Stimulated activated effector memory CD8-positive, alpha-beta T cell treated with anti-CD3 and anti-CD28 coated beads, Interleukin-12 subunit alpha, Interleukin-12 subunit beta, amount 100 ng/mL, for 72 hours (primary cell): ENCODE results near the gene PRDM16.
A peak's percentile ranks its signal among the peaks of the same experiment; 100 is the strongest.

Source experiments
- ATAC-seq: fragments of 150-1000 bp; cut with Tn5 transposase; 2 replicates; pipeline ENCODE4 v1.10.0; 2021
- DNase-seq, 2 donors: peaks; one replicate each; pipeline ENCODE4 v3.0.0; 2021 to 2022; ENCODE audit warnings: low spot score in 2 of 2
- H3K27ac Mint-ChIP-seq: one replicate; pipeline ENCODE4 v1.8.0; 2022; ENCODE audit warnings: mild to moderate bottlenecking, mixed read lengths
- H3K36me3 Mint-ChIP-seq: one replicate; pipeline ENCODE4 v1.8.0; 2022; ENCODE audit warnings: mild to moderate bottlenecking, mixed read lengths
- H3K4me1 Mint-ChIP-seq: one replicate; pipeline ENCODE4 v1.8.0; 2022; ENCODE audit warnings: mixed read lengths
- H3K4me3 Mint-ChIP-seq: one replicate; pipeline ENCODE4 v1.8.0; 2022; ENCODE audit warnings: mild to moderate bottlenecking, mixed read lengths
- H3K9me3 Mint-ChIP-seq: one replicate; pipeline ENCODE4 v1.8.0; 2022; ENCODE audit warnings: mixed read lengths

PRDM16 gene

DNA sequence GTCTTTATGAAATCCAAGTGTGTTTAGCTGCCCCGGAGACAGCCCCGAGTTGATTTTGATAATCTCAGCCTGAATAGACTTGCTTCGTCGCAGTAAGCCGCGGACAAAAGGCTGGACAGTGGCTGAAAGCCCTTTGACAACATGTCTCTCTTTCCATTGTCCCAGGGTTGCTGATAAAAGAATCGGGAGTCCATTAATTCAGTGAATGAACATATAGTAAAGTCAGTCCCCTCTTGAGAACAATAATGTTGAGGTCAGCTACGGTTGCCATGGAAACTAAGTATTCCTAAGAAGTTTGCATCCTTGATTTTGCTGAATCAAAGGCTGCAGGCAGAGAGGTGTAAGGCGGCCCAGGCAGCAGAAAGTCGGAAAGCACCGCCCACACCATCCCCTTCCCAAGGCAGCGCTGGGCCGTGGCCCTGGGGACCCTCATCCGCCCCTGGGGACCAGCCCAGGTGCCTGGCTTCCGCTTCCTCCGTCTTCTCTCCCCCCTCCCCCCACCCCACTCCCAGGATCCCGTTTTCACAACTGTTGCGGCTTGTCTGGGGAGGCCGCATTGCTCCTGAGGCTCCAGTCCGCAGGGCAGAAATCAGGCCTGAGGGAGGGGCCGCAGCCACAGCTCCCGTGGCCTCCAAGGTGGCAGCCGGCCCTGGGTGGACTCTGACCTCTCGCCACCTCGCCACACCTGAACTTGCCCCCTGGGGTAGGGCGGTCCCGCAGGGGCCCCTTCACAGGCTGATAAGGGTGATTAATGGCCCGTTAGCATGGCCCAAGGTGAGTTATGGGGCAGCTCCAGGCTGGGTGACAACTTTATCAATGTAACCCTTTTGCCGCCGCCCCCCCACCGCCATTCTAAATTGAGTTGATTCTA lies 180.9 kb downstream of the PRDM16 start:
- H3K4me3 Mint-ChIP-seq: no peak overlapping the region
- no peaks in the 10 kb centered on the region for H3K36me3 Mint-ChIP-seq
- ATAC-seq (no peak), DNase-seq (no peak)
- no peaks in the 10 kb centered on the region for H3K4me1 Mint-ChIP-seq
- H3K9me3 Mint-ChIP-seq: no peaks in the 10 kb centered on the region
- no peak overlapping the region for H3K27ac Mint-ChIP-seq

DNA sequence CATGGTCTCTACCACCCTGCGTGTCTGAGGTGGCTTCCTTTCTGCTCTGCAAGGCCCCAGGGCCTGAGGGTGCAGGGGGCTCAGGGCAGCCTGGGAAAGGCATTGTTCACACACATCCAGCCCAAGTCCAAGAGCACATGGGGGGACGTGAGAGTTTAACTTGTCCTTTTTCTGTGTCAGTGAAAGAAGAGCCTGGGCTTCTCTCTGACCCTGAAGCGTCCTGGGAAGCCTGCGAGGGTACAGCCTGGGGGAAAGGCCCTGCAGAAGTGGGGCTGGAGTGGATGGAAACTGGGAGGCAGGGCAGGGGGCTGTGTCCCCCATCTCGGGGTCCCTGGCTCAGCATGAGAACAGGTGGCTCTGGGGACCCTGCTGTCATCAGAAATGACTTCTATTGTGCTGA lies 181.6 kb downstream of the PRDM16 start:
- Mint-ChIP-seq H3K4me1 (no peaks in the 10 kb centered on the region), H3K4me3 (no peak overlapping the region), H3K27ac (no peak overlapping the region), H3K9me3 (no peaks in the 10 kb centered on the region), H3K36me3 (no peaks in the 10 kb centered on the region)
- DNase-seq: no peak
- ATAC-seq: no peak

DNA sequence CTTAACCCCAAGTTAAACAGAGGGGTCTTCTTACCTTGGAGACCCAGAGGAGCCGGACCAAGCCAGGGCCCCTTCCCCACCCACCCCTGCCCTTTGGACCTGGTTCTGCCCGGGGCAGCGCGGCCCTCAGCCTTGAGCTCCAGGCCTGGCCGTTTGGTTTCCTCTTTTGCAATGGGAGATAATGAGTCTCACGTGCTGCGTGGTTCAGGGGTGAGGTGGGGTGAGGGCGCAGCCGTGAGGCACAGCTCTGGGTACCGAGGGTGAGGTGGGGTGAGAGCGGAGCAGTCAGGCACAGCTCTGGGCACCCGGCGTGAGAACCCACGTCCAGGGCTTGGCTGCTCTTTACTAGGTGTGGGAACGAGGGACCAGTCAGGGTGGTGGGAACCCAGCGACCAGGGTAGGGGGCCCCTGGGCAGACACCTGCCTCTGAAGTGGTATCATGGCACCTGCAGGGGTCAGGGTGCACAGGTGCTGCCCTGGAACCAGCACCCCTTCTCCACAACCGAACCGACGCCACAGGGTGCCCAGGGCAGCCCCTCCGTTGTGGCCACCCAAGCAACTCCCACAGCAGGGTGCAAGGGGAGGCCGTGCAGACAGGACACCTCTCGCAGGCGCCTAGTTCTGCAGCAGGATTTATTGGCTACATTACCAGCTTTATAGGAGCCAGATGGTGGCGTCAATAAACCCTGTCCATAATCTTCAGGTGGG lies 182.2 kb downstream of the PRDM16 start:
- no peak for DNase-seq
- ATAC-seq: no peak
- no peak overlapping the region for H3K4me3 Mint-ChIP-seq
- H3K27ac Mint-ChIP-seq: no peak overlapping the region
- no peaks in the 10 kb centered on the region for H3K9me3 Mint-ChIP-seq
- no peaks in the 10 kb centered on the region for H3K4me1 Mint-ChIP-seq
- no peaks in the 10 kb centered on the region for H3K36me3 Mint-ChIP-seq

DNA sequence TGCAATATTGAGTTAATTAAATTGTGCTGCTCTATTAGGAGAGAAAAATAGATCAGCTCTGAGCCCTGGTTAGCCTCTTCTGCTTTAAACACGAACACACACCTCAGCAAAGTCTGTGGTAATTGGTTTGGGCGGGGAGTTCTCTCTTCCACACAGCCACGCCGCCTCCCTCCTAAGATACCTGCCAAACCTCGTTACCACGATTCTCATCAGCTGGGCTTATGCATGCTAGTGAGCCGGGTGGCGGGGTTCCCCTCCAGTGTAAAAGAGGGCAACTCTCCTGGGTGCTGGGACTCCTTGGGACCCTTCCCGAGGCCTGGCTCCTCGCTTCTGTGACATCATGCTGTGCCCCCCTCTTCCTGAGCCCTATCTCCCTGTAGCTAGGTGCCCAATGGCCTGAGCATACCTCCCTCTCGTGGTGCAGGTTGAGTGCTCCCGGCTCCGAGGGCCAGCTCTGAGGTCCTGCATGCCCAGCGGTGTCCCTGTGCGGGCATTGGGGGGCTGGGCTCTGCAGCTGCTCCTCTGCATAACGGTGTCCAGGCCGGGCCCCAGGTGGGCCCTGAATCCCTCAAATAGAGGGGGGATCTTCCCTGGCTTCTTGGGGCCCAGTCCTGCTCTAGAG lies 182.9 kb downstream of the PRDM16 start:
- no peaks in the 10 kb centered on the region for H3K36me3 Mint-ChIP-seq
- H3K27ac Mint-ChIP-seq: no peak overlapping the region
- H3K4me3 Mint-ChIP-seq: no peak overlapping the region
- H3K4me1 Mint-ChIP-seq: no peaks in the 10 kb centered on the region
- no peaks in the 10 kb centered on the region for H3K9me3 Mint-ChIP-seq
- ATAC-seq (peak; percentile 19), DNase-seq (no peak)

DNA sequence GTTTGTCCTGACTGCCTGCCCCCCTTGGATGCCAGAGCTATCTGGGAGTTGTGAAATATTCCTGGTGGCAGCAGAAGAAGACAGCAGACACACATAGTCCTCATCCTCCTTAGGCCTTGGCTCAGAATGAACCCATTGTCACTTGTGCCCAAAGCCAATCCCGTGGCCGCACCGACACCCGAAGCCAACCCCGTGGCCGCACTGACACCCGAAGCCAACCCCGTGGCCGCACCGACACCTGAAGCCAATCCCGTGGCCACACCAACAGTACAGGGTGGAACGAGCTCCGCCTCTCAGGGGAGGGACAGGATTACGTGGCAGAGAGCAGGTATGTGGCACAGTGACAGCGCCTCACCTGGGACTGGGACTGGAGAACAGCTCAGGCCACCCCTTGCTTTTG lies 186.7 kb downstream of the PRDM16 start:
- peaks cover 4% of the 10 kb centered on the region for H3K9me3 Mint-ChIP-seq
- no peak overlapping the region for H3K4me3 Mint-ChIP-seq
- H3K4me1 Mint-ChIP-seq: no peaks in the 10 kb centered on the region
- no peak for DNase-seq
- H3K36me3 Mint-ChIP-seq: no peaks in the 10 kb centered on the region
- ATAC-seq: no peak
- H3K27ac Mint-ChIP-seq: no peak overlapping the region

DNA sequence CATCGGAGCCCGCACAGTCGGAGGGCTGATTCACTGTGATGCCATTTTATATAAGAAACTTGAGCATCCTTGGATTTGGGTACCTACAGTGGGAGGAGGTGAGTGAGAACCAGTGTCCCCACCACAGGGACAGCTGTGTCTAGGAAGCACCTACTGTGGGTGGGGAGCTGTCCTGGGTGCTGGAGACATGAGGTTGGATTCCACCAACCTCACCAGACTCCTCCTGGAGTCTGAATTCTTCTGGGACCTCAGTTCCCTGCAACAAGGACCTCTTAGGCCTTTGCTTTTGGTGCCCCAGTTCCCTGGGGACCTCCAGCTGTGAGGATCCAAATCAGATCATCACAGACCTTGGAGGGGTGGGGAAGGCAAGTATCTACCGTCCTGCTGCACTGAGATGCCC lies 188.8 kb downstream of the PRDM16 start:
- H3K27ac Mint-ChIP-seq: no peak overlapping the region
- DNase-seq (no peak), ATAC-seq (no peak)
- H3K4me1 Mint-ChIP-seq: no peaks in the 10 kb centered on the region
- no peak overlapping the region for H3K4me3 Mint-ChIP-seq
- H3K9me3 Mint-ChIP-seq: peaks cover 4% of the 10 kb centered on the region
- H3K36me3 Mint-ChIP-seq: no peaks in the 10 kb centered on the region

DNA sequence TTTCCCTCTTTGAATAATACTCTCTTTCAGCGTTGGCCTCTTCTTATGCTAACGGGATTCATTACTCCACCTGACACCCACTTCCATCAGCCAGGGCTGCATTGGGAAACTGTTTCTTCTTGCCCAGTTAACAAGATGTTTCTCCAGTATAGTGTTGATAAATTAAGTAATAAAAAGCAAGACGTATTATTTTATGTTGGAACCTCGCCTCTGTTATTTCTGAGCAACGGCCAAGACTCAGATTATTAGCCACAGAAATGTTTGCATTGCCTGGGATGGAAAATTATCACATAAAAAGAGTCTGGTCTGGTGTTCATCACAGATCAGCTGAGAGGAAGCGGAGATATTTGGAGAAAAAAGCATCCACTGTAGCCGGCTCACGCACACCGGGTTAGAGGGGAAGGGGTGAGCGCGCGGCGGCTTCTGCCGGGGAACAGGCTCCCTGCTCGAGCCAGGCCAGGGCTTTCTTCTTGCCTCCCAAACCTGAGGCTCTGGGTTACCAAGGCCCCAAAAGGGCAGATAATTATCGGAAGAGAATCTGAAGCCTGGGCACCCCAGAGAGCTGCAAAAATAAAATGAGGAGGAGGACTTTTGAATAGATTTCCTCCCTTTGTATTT lies 189.5 kb downstream of the PRDM16 start:
- DNase-seq: no peak
- no peaks in the 10 kb centered on the region for H3K36me3 Mint-ChIP-seq
- peaks cover 4% of the 10 kb centered on the region for H3K9me3 Mint-ChIP-seq
- H3K4me1 Mint-ChIP-seq: no peaks in the 10 kb centered on the region
- no peak overlapping the region for H3K27ac Mint-ChIP-seq
- no peak overlapping the region for H3K4me3 Mint-ChIP-seq
- ATAC-seq: no peak

DNA sequence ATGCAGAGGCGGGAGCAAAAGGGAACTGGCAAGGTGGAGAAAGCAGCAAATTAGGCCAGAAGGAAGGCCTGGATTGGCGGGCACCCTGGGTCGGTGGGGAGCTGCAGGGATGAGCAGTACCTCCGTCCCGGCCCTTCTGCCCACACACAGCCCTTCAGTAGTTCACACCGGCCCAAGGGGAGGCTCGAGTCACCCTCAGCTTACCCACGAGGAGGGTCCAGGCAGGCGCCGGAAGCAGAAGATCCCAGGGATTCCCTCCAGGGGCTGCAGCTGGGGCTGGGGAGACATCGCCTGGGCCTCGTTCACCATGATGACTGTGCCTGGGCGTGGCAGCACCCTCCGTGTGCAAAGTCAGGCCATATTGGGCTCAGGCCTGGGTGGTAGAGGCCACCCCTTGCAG lies 190.0 kb downstream of the PRDM16 start:
- peaks cover 4% of the 10 kb centered on the region for H3K9me3 Mint-ChIP-seq
- no peak overlapping the region for H3K4me3 Mint-ChIP-seq
- no peak for DNase-seq
- H3K4me1 Mint-ChIP-seq: no peaks in the 10 kb centered on the region
- H3K27ac Mint-ChIP-seq: no peak overlapping the region
- ATAC-seq: no peak
- H3K36me3 Mint-ChIP-seq: no peaks in the 10 kb centered on the region

DNA sequence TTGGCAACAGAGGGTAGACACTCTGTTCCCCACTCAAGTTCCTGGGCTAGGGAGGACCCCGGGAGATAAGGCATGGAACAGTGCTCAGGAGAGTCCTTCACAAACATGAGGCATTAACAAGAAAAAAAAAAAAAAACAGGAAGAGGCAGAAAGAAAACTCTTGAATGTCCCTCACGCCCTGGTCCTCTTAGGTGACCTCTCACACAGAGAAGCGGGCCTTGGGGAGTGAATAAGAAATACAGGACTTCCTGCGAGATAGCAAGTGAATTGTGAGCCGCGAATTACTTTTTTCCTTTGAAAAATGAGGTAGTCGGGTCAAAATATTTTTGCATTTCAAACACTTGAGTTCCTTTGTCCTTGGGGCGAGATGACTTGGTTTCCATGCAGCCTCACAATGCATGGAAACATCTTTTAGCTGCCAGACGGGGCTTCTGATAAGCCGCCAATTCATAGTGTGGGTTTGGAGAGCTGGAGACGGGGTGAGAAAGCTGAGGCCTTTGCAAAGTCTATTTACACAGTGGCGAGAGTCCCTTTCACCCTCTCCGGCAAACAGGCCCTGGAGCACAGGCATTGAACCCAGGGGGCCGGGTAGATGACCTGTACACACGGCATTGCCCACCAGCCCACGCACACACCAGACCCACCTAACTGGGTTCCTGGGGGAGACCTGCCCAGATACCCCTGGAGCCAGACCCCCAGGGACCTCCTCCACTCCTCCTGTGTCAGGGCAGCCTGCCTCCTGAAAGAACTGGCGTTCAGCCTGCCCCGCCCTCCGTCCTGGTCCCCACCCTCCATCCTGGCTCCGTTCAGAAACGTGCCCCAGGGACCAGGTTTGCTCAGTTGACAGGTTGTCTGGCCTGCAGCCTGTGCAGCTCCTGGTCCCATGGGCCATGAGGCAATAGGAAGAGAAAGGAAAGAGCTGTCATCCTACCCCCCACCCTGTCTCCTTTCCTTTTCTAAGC lies 192.3 kb downstream of the PRDM16 start:
- no peak for DNase-seq
- Mint-ChIP-seq H3K4me3 (no peak overlapping the region), H3K9me3 (peaks cover 4% of the 10 kb centered on the region), H3K27ac (no peak overlapping the region), H3K36me3 (no peaks in the 10 kb centered on the region), H3K4me1 (no peaks in the 10 kb centered on the region)
- ATAC-seq: no peak

DNA sequence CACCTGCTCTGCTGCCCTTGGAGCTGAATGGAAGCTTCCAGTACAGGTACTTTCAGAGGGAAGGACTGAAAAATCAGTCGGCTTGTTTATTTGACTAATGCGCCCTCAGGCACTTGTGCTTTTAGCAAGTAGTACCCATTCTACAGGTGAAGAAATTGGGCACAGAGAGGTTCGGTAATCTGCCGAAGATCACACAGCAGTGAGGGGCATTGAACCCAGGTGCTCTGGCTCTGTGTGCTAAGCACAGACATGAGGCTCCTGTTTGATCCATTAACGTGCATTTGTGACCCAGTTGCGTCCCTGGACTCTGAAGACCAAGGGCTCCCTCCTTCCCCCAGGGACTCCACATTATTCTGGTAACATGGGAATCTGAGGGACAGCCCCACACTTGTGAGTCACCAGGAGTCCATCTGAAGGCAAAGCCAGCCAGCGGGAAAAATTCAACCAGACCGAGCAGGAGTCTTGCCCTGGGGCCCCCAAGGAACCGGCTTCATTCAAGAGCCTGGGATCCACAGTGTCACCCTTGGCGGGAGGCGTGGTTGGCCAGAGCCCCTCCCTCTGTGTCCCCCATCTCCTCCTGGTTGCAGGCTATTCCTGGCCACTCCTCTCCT lies 193.1 kb downstream of the PRDM16 start:
- no peak overlapping the region for H3K27ac Mint-ChIP-seq
- peaks cover 4% of the 10 kb centered on the region for H3K9me3 Mint-ChIP-seq
- no peak for ATAC-seq
- H3K4me3 Mint-ChIP-seq: no peak overlapping the region
- H3K36me3 Mint-ChIP-seq: no peaks in the 10 kb centered on the region
- no peak for DNase-seq
- H3K4me1 Mint-ChIP-seq: no peaks in the 10 kb centered on the region

DNA sequence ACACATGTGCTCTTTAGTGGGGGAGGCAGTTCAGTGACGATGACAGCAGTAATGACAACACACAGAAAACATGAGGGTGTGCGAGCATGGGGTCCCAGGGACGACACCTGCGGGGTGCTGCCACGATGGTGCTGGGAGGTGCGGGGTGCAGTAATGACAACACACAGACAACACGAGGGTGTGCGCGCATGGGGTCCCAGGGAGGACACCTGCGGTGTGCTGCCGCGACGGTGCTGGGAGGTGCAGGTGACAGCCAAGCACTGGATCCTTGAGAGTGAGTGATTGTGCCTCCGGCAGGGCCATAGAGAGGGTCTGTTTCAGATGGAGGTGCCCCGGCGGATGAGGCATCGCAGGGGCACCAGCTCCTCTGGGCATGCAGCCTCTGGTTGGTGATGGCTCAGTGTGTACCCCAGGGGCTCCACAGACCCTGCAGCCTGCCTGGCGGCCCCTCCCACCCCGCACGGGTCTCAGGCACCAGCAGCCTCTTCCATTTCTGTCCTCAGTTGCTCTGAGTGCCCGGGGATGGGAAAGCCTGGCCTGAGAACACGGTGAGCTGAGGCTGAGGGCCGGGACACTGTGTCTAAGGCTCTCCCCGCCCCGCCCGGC lies 193.8 kb downstream of the PRDM16 start:
- Mint-ChIP-seq H3K27ac (no peak overlapping the region), H3K36me3 (no peaks in the 10 kb centered on the region), H3K9me3 (peaks cover 4% of the 10 kb centered on the region), H3K4me1 (no peaks in the 10 kb centered on the region), H3K4me3 (no peak overlapping the region)
- DNase-seq (no peak), ATAC-seq (no peak)

DNA sequence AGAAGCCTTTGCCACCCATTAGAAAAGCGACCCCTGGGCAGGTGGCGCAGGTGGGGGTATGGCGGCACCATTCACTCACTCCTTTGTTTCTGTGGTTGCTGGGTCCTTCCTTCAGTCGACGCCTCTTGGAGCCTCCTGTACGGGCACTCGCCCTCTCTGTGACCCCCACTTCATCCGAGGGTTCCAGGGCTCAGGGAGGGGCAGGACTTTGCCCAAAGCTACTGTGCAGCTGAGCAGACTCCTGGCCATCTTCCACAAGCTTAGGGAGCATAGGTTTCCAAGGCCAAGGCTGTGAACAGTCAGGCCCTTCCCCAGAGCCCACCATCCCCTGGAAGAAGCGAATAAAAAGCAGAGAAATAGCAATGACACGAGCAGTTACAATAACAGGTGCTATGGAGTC lies 194.8 kb downstream of the PRDM16 start:
- no peak for ATAC-seq
- no peak overlapping the region for H3K4me3 Mint-ChIP-seq
- no peak for DNase-seq
- no peaks in the 10 kb centered on the region for H3K36me3 Mint-ChIP-seq
- no peaks in the 10 kb centered on the region for H3K4me1 Mint-ChIP-seq
- H3K27ac Mint-ChIP-seq: no peak overlapping the region
- peaks cover 4% of the 10 kb centered on the region for H3K9me3 Mint-ChIP-seq

DNA sequence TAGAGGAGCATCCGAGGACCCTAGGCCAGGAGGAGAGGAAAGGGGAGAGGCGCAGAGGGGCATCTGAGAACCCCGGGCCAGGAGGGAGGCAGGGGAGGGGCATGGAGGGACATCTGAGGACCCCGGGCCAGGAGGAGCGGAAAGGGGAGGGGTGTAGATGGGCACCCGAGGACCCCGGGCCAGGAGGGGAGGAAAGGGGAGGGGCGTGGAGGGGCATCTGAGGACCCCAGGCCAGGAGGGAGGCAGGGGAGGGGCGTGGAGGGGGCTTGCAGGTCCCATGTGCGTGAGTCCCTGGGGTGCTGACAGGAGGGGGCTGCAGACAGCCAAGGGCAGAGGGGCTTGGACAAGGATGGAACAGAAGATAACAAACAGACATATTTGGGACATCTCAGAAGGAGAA lies 195.5 kb downstream of the PRDM16 start:
- Mint-ChIP-seq H3K36me3 (no peaks in the 10 kb centered on the region), H3K9me3 (peaks cover 4% of the 10 kb centered on the region), H3K4me1 (no peaks in the 10 kb centered on the region), H3K4me3 (no peak overlapping the region), H3K27ac (no peak overlapping the region)
- DNase-seq: no peak
- no peak for ATAC-seq
